Fibroblast of the aortic adventitia (primary cell): ENCODE data around the gene TMEM156. TPM values are rescaled to one million over a fixed set of nuclear protein-coding genes. Genes with fewer than 3 reads are reported as not detected.

Experiments used
- DNase-seq: peaks from one replicate; pipeline ENCODE4 v3.0.0-alpha.2; 2010; ENCODE audit warnings: low read depth
- H3K4me3 ChIP-seq: 2 replicates; pipeline ENCODE4 v1.5.1; 2011; ENCODE audit warnings: low read depth, mild to moderate bottlenecking, control low read depth, low read length, moderate library complexity
- CTCF ChIP-seq: IDR thresholded peaks from 2 replicates; pipeline ENCODE4 v1.5.1; 2011; ENCODE audit warnings: mild to moderate bottlenecking, low read length, control low read depth, inconsistent platforms; ENCODE audit not compliant: insufficient read depth
- total RNA-seq: library from RNA; depleted of rRNA; stranded (reverse); fragments of >200 nt; gene quantifications from 2 replicates; pipeline ENCODE4 v1.2.3, GENCODE V29; 2012; ENCODE audit warnings: low replicate concordance

TMEM156 gene
- total RNA-seq, 1 donor, result 0.18 TPM

DNA sequence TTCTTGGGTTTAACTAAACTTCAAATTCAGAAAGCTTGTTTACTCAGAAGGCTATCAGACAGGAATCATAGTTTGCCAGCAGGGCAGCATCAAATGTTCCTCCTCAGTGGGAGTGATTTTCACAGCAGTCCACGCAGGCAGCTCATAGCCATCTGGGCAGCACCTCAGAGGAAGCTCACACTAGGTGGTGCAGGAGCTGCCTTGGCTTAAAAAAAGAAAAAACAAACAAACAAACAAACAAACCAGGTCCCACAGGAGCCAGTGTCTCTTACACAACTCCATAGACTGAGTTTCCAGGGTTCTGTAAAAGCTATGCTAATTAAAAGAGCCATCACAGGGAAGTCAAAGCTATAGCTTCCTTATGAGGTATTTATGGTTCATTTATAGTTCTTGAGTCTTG lies 19.3 kb upstream of the TMEM156 start:
- no peak for DNase-seq
- no peak overlapping the region for H3K4me3 ChIP-seq
- no peak for TF ChIP-seq CTCF

DNA sequence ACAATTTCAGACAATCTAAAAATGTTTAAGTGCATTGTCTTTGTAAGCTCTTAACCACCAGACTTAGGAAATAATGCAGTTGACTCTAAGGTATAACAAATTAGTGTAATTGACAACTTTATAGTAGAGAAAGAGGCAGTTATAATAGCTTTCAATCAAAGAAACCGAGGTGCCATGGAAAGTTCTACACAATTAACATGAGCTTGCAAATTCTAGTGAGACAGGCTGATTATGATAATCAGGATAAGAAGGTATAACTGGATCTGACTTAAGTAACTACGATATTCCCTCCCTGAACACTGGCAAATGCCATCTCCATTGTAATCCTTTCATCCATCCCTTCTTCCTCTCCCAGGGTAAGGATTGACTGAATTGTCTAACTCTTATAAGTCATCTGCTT lies 18.4 kb upstream of the TMEM156 start:
- no peak overlapping the region for H3K4me3 ChIP-seq
- TF ChIP-seq CTCF, result no peak
- no peak for DNase-seq

- DNase-seq, result peak; percentile 9
- no peak overlapping the region for H3K4me3 ChIP-seq
- TF ChIP-seq CTCF, result no peak
Measured at GRCh38 chr4:39048311-39048710, 16.1 kb upstream of the TMEM156 start.

GRCh38 chr4:39047681-39048080 lies 15.5 kb upstream of the TMEM156 start:
- no peak for TF ChIP-seq CTCF
- no peak overlapping the region for H3K4me3 ChIP-seq
- DNase-seq, result peak; percentile 39

DNA sequence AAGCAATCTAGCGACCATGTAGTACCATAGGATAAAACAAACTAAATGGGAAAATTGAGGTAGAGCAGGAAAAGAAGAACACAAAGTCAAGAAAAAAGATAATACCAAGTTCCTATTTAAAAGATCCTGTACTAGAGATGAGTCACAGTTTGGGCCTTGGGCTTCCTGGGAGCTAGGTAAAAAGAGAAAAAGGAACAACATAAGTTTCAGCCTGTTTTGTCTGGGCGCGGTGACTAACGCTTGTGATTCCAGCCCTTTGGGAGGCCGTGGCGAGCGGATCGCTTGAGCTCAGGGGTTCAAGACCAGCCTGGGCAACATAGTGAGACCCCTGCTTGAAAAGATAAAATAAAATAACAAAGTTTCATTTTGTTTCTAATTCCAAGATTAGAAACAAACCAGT lies 14.0 kb upstream of the TMEM156 start:
- peak; percentile 12 for DNase-seq
- H3K4me3 ChIP-seq, result peak overlapping the region; percentile 69
- TF ChIP-seq CTCF, result no peak

DNA sequence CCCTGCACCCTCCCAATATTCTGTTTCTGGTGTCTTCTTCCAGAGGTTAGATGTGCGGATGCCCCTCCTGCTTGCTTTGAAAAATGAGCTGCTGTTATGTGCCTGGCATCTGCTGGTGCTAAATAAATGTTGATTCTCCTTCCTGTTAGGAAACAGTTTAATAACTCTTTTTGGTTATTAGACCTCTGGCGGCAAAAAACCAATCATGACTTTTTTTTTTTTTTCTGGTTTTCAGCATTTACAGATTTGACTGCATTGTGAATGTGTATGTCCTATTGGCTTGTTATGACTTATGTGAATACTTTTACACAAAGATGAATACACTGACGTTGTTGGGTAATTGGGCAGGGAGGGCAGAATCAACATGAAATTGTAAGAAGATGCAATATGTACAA lies 13.6 kb upstream of the TMEM156 start:
- TF ChIP-seq CTCF, result no peak
- DNase-seq, result peak; percentile 26
- peak overlapping the region; percentile 69 for H3K4me3 ChIP-seq

DNA sequence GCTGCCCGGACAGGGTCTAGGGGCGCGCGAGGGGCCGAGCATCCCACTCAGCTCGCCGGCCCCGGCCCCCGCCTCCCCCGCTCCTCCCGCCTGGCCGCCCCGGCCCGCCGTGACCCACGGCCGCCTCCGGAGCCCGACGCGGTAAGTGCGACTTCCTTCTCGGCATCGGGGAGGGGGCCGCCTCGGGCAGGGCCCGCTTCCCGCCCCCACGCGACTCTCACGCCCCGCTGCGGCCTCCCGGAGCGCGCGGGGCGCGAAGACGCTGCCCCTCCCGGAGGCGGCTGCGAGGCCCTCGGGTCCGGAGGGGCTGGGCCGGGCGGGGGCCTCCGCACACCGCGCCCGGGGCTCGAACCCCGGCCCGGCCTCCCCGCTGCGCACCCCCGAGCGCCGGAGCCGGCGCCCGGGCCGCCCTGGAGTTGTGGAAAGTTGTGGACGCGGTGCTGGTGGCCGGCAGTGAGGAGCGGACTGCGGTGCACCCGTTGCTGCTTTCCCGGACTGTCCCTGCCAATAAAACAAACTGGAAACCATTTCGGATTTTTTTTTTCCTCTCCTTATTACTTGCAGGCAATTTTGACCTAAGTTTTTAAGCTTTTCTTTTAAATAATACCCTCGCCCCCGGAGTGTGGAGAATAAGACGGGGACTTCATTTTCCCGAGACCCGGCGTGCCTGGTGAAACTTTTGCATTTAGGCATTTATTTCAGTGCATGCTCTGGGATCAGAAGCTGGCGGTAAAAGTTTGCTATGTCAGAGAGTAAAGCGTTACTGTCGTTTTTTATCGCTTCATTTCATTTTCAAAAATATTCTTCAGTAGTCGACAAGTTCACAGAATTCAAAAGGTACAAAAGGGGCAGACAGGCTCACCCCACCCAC lies 13.0 kb upstream of the TMEM156 start:
- no peak for TF ChIP-seq CTCF
- peak overlapping the region; percentile 69 for H3K4me3 ChIP-seq
- DNase-seq, result peak; percentile 34
